Measurements from ENCODE around the gene GRAP2. TPM values are rescaled to one million over a fixed set of nuclear protein-coding genes. Genes with fewer than 3 reads are reported as not detected.
"Not testable (repeated sequence)": the region's sequence is repeated elsewhere in the genome, so short reads cannot be mapped to it uniquely, and the experiment has no call there.

GRAP2 gene
- polyA plus RNA-seq (2013, experiment 1 of 2): 0.70 TPM
- polyA plus RNA-seq (2013, experiment 2 of 2): 0.70 TPM

GRCh38 chr22:39900306-39901227 is at the start of gene GRAP2:
TSS of gene GRAP2 (plus strand) at chr22:39901084. CDS start at chr22:39947107, 46,023 bp downstream.
- H3K4me3 ChIP-seq (ENCODE audit: low read length): no peak within 1 kb of the TSS
- H3K36me3 ChIP-seq (ENCODE audit: insufficient read depth, low read length): no peaks in the 10 kb centered on the region
- H3K27ac ChIP-seq (ENCODE audit: low read depth, low read length): no peak within 1 kb of the TSS
- 94% methylated on average over 4 of the region's 4 CpGs for WGBS
- H3K9ac ChIP-seq (ENCODE audit: low read depth, low read length): no peak within 1 kb of the TSS
- no peaks in the 10 kb centered on the region for H3K4me1 ChIP-seq (ENCODE audit: insufficient read depth, low read length)
- 0 out of 2 replicates have a peak, but pooled peaks cover 5% of the 10 kb centered on the region for H3K27me3 ChIP-seq (ENCODE audit: insufficient read depth, low read length)
- H3K9me3 ChIP-seq (ENCODE audit: insufficient read depth, low read depth, low read length): no peaks in the 10 kb centered on the region

GRCh38 chr22:39851606-39852315 is 49.1 kb upstream of the GRAP2 start:
- Histone ChIP-seq H3K27ac (ENCODE audit: low read depth, low read length) (no peak overlapping the region), H3K4me1 (ENCODE audit: insufficient read depth, low read length) (no peaks in the 10 kb centered on the region), H3K36me3 (ENCODE audit: insufficient read depth, low read length) (no peaks in the 10 kb centered on the region), H3K9ac (ENCODE audit: low read depth, low read length) (no peak overlapping the region), H3K27me3 (ENCODE audit: insufficient read depth, low read length) (no peaks in the 10 kb centered on the region; the same call in 1 of the 2 replicates), H3K4me3 (ENCODE audit: low read length) (no peak overlapping the region), H3K9me3 (ENCODE audit: insufficient read depth, low read depth, low read length) (no peaks in the 10 kb centered on the region)
- WGBS: 94% methylated on average over 4 of the region's 4 CpGs

- H3K36me3 ChIP-seq (ENCODE audit: insufficient read depth, low read length): no peaks in the 10 kb centered on the region
- H3K4me1 ChIP-seq (ENCODE audit: insufficient read depth, low read length): no peaks in the 10 kb centered on the region
- H3K4me3 ChIP-seq (ENCODE audit: low read length): no peak overlapping the region
- WGBS: 83% methylated on average over 1 of the region's 2 CpGs
- no peaks in the 10 kb centered on the region for H3K9me3 ChIP-seq (ENCODE audit: insufficient read depth, low read depth, low read length)
- no peak overlapping the region for H3K9ac ChIP-seq (ENCODE audit: low read depth, low read length)
- no peaks in the 10 kb centered on the region; the same call in 1 of the 2 replicates for H3K27me3 ChIP-seq (ENCODE audit: insufficient read depth, low read length)
- H3K27ac ChIP-seq (ENCODE audit: low read depth, low read length): no peak overlapping the region
Observed at GRCh38 chr22:39852799-39853198, 48.1 kb upstream of the GRAP2 start.

GRCh38 chr22:39856588-39856987 is 44.3 kb upstream of the GRAP2 start:
- Histone ChIP-seq H3K9ac (ENCODE audit: low read depth, low read length) (no peak overlapping the region), H3K4me1 (ENCODE audit: insufficient read depth, low read length) (no peaks in the 10 kb centered on the region), H3K9me3 (ENCODE audit: insufficient read depth, low read depth, low read length) (no peaks in the 10 kb centered on the region), H3K27me3 (ENCODE audit: insufficient read depth, low read length) (no peaks in the 10 kb centered on the region; the same call in 1 of the 2 replicates), H3K4me3 (ENCODE audit: low read length) (no peak overlapping the region), H3K27ac (ENCODE audit: low read depth, low read length) (no peak overlapping the region), H3K36me3 (ENCODE audit: insufficient read depth, low read length) (no peaks in the 10 kb centered on the region)
- 91% methylated on average over 4 of the region's 4 CpGs for WGBS

- H3K4me3 ChIP-seq (ENCODE audit: low read length): no peak overlapping the region
- no peaks in the 10 kb centered on the region for H3K27me3 ChIP-seq (ENCODE audit: insufficient read depth, low read length)
- H3K9me3 ChIP-seq (ENCODE audit: insufficient read depth, low read depth, low read length): no peaks in the 10 kb centered on the region
- no peak overlapping the region for H3K9ac ChIP-seq (ENCODE audit: low read depth, low read length)
- 86% methylated on average over 7 of the region's 7 CpGs for WGBS
- no peak overlapping the region for H3K27ac ChIP-seq (ENCODE audit: low read depth, low read length)
- H3K4me1 ChIP-seq (ENCODE audit: insufficient read depth, low read length): no peaks in the 10 kb centered on the region
- no peaks in the 10 kb centered on the region for H3K36me3 ChIP-seq (ENCODE audit: insufficient read depth, low read length)
Observed at GRCh38 chr22:39859903-39860588, 40.8 kb upstream of the GRAP2 start.

GRCh38 chr22:39868741-39869140 is 32.1 kb upstream of the GRAP2 start:
- 100% methylated on average over 1 of the region's 1 CpG for WGBS
- Histone ChIP-seq H3K9ac (ENCODE audit: low read depth, low read length) (no peak overlapping the region), H3K27me3 (ENCODE audit: insufficient read depth, low read length) (no peaks in the 10 kb centered on the region)

GRCh38 chr22:39869797-39870196 is 31.1 kb upstream of the GRAP2 start:
- not testable (repeated sequence) for H3K36me3 ChIP-seq (ENCODE audit: insufficient read depth, low read length); H3K9me3 ChIP-seq (ENCODE audit: insufficient read depth, low read depth, low read length); H3K9ac ChIP-seq (ENCODE audit: low read depth, low read length); H3K27me3 ChIP-seq (ENCODE audit: insufficient read depth, low read length); H3K4me3 ChIP-seq (ENCODE audit: low read length); H3K4me1 ChIP-seq (ENCODE audit: insufficient read depth, low read length); H3K27ac ChIP-seq (ENCODE audit: low read depth, low read length)
- 93% methylated on average over 2 of the region's 2 CpGs for WGBS

More at GRCh38 chr22:39868741-39869140, 32.1 kb upstream of the GRAP2 start:
- Histone ChIP-seq H3K4me3 (ENCODE audit: low read length) (no peak overlapping the region), H3K4me1 (ENCODE audit: insufficient read depth, low read length) (no peaks in the 10 kb centered on the region), H3K9me3 (ENCODE audit: insufficient read depth, low read depth, low read length) (no peaks in the 10 kb centered on the region), H3K27ac (ENCODE audit: low read depth, low read length) (no peak overlapping the region), H3K36me3 (ENCODE audit: insufficient read depth, low read length) (no peaks in the 10 kb centered on the region)

GRCh38 chr22:39871008-39871798 is 29.7 kb upstream of the GRAP2 start:
- H3K9ac ChIP-seq (ENCODE audit: low read depth, low read length): no peak overlapping the region
- no peak overlapping the region for H3K27ac ChIP-seq (ENCODE audit: low read depth, low read length)
- 70% methylated on average over 2 of the region's 5 CpGs for WGBS
- no peaks in the 10 kb centered on the region for H3K36me3 ChIP-seq (ENCODE audit: insufficient read depth, low read length)
- H3K27me3 ChIP-seq (ENCODE audit: insufficient read depth, low read length): no peaks in the 10 kb centered on the region
- no peak overlapping the region for H3K4me3 ChIP-seq (ENCODE audit: low read length)
- H3K9me3 ChIP-seq (ENCODE audit: insufficient read depth, low read depth, low read length): no peaks in the 10 kb centered on the region
- no peaks in the 10 kb centered on the region for H3K4me1 ChIP-seq (ENCODE audit: insufficient read depth, low read length)

GRCh38 chr22:39872548-39872947 is 28.3 kb upstream of the GRAP2 start:
- Histone ChIP-seq H3K9ac (ENCODE audit: low read depth, low read length) (no peak overlapping the region), H3K27ac (ENCODE audit: low read depth, low read length) (no peak overlapping the region), H3K27me3 (ENCODE audit: insufficient read depth, low read length) (no peaks in the 10 kb centered on the region), H3K36me3 (ENCODE audit: insufficient read depth, low read length) (no peaks in the 10 kb centered on the region), H3K4me3 (ENCODE audit: low read length) (no peak overlapping the region), H3K4me1 (ENCODE audit: insufficient read depth, low read length) (no peaks in the 10 kb centered on the region), H3K9me3 (ENCODE audit: insufficient read depth, low read depth, low read length) (no peaks in the 10 kb centered on the region)
- WGBS: 100% methylated on average over 1 of the region's 1 CpG

- WGBS: 92% methylated on average over 1 of the region's 1 CpG
- no peaks in the 10 kb centered on the region for H3K36me3 ChIP-seq (ENCODE audit: insufficient read depth, low read length)
- no peak overlapping the region for H3K9ac ChIP-seq (ENCODE audit: low read depth, low read length)
- H3K27me3 ChIP-seq (ENCODE audit: insufficient read depth, low read length): no peaks in the 10 kb centered on the region
- no peaks in the 10 kb centered on the region for H3K9me3 ChIP-seq (ENCODE audit: insufficient read depth, low read depth, low read length)
- no peak overlapping the region for H3K4me3 ChIP-seq (ENCODE audit: low read length)
- H3K4me1 ChIP-seq (ENCODE audit: insufficient read depth, low read length): no peaks in the 10 kb centered on the region
- no peak overlapping the region for H3K27ac ChIP-seq (ENCODE audit: low read depth, low read length)
Observed at GRCh38 chr22:39873965-39874364, 26.9 kb upstream of the GRAP2 start.
